Epithelial cell of prostate (primary cell): ENCODE results near the gene MCRIP2.

Experiments used
- DNase-seq: peaks from one replicate; pipeline ENCODE4 v3.0.0-alpha.2; 2011; ENCODE audit warnings: low read depth, low spot score
- H3K27ac ChIP-seq: fragments of 450-650 bp; 2 replicates; pipeline ENCODE4 v1.5.1; 2017; ENCODE audit warnings: mild to moderate bottlenecking

Gene MCRIP2

DNA sequence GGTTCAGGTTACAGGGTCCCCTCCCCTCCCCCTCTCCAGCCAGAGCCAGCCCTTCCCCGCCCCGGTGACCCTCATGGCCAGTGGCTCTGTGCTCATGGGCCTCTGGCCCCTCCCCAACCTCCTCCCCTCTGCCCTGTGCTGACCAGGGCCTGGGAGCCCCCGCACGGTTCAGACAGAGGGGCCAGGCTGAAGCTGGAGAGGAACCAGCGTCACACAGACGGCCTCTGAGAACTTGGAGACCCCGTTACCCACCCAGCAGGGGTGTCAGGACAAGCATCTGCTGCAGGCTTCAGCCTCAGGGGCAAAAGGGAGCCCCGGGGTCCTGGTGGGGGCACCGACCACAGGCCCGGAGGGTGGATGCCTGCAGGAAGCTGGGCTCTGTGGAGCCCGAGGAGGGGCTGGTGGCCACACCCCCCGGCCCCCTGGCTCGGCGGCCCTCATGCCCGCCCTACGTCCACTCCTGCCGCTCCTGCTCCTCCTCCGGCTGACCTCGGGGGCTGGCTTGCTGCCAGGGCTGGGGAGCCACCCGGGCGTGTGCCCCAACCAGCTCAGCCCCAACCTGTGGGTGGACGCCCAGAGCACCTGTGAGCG is 10.7 kb upstream of the MCRIP2 start, which contains the start of gene WFIKKN1:
TSS of gene WFIKKN1 (plus strand) at position 171 of the 591 bp plus-strand sequence. CDS start at position 440, 269 bp downstream.
- DNase-seq, result no peak
- no peak within 1 kb of the TSS for H3K27ac ChIP-seq

DNA sequence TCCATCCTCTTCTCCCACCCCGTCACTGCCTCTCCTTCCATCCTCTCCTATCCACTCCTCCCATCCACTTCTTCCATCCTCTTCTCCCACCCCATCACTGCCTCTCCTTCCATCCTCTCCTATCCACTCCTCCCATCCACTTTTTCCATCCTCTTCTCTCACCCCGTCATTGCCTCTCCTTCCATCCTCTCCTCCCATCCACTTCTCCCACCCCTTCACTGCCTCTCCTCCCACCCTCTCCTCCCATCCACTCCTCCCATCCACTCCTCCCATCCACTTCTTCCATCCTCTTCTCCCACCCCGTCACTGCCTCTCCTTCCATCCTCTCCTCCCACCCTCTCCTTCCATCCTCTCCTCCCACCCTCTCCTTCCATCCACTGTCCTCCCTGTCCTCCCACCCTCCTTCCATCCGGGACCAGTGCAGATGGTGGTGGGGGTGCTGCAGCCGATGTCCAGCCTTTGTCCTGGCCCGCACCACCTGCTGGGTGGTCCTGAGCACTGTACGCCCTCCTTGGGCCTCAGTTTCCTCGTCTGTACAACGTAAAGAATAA is 9.7 kb upstream of the MCRIP2 start:
- no peak overlapping the region for H3K27ac ChIP-seq
- no peak for DNase-seq

DNA sequence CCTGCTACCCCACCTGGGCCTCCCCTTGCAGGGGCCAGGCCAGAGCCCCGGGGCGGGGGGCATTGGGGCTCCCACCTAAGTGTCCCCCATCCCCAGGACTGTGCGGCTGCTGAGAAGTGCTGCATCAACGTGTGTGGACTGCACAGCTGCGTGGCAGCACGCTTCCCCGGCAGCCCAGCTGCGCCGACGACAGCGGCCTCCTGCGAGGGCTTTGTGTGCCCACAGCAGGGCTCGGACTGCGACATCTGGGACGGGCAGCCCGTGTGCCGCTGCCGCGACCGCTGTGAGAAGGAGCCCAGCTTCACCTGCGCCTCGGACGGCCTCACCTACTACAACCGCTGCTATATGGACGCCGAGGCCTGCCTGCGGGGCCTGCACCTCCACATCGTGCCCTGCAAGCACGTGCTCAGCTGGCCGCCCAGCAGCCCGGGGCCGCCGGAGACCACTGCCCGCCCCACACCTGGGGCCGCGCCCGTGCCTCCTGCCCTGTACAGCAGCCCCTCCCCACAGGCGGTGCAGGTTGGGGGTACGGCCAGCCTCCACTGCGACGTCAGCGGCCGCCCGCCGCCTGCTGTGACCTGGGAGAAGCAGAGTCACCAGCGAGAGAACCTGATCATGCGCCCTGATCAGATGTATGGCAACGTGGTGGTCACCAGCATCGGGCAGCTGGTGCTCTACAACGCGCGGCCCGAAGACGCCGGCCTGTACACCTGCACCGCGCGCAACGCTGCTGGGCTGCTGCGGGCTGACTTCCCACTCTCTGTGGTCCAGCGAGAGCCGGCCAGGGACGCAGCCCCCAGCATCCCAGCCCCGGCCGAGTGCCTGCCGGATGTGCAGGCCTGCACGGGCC is 8.9 kb upstream of the MCRIP2 start:
- no peak for DNase-seq
- no peak overlapping the region for H3K27ac ChIP-seq

DNA sequence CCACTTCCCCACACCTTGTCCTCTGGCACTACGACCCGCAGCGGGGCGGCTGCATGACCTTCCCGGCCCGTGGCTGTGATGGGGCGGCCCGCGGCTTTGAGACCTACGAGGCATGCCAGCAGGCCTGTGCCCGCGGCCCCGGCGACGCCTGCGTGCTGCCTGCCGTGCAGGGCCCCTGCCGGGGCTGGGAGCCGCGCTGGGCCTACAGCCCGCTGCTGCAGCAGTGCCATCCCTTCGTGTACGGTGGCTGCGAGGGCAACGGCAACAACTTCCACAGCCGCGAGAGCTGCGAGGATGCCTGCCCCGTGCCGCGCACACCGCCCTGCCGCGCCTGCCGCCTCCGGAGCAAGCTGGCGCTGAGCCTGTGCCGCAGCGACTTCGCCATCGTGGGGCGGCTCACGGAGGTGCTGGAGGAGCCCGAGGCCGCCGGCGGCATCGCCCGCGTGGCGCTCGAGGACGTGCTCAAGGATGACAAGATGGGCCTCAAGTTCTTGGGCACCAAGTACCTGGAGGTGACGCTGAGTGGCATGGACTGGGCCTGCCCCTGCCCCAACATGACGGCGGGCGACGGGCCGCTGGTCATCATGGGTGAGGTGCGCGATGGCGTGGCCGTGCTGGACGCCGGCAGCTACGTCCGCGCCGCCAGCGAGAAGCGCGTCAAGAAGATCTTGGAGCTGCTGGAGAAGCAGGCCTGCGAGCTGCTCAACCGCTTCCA is 8.1 kb upstream of the MCRIP2 start:
- no peak overlapping the region for H3K27ac ChIP-seq
- no peak for DNase-seq

DNA sequence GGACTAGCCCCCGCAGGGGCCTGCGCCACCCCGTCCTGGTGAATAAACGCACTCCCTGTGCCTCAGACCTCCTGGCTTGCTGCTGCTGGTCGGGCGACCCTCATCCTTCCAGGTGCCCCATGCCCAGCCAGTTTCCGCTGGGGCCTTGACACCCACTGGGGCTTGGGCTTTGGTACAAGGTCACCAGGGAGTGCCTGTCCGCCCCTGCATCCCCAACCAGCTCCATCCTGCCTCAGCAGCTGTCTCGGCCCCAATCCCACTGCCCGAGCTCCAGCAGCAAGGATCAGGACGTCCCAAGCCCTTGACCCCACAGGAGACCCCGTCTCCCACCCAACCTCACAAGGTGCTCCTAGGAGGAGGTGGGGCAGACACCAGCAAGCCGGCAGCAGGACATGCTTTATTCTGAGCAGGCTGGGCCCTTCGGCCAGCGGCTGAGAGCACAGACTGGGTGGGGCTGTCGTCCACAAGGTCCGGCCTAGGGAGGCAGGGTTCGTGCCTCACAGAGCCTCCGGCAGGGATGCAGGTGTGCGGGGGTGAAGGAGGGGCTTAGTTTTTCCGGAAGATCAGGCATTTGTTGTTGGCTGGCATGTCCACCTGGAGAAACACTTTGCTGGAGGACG is 7.5 kb upstream of the MCRIP2 start:
- DNase-seq, result no peak

DNA sequence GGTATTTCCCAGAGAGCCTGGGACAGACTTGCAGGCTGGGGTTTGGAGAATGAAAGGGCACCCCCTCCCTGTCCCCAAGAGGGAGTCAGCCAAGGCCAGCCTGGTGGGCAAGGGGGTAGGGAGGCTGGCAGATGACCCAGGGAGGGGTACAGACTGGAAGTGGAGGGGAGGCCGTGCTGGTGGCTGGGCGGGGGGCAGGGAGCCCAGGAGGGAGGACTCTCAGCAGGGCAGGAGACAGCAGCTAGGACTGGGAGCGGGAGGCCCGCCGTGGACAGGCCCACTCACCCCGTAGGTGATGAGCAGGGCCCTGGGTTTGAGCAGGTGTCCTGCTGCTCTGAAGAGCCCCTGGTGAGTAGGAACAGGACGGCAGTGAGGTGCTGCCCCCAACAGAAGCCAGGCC is 6.6 kb upstream of the MCRIP2 start:
- H3K27ac ChIP-seq, result no peak overlapping the region
- DNase-seq, result no peak

More for the DNA sequence above, 7.5 kb upstream of the MCRIP2 start:
- no peak overlapping the region for H3K27ac ChIP-seq

DNA sequence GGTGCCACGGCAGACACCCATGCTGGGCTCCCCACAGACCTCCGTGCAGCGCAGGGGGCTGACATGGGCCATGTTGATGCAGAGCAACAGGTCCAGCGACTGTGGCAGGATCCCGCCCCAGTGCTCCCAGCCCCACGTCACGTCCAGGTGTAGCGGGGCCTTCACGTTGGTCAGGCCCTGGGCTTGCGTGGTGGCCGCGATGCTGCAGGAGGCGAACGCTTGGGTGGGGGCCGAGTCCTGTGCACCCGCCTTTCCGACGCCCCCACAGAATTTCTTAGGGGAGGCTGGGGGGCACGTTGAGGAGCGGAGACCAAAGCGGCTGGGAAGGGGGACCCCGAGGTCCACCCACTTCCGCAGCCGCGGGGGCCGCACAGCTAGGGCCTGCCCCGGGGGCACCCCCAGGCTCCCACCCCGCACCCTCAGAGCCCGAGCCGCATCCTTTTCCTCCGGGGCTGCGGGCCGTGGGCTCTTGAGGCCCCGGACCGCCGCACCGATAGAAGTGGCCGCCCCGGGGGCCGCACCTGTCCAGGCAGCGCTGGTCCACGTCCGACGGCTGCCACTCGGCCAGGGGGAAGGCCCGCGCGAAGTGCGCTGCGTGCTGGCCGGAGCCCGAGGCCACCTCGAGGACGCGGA is 5.9 kb upstream of the MCRIP2 start:
- peak overlapping the region; percentile 78 for H3K27ac ChIP-seq
- DNase-seq, result no peak

DNA sequence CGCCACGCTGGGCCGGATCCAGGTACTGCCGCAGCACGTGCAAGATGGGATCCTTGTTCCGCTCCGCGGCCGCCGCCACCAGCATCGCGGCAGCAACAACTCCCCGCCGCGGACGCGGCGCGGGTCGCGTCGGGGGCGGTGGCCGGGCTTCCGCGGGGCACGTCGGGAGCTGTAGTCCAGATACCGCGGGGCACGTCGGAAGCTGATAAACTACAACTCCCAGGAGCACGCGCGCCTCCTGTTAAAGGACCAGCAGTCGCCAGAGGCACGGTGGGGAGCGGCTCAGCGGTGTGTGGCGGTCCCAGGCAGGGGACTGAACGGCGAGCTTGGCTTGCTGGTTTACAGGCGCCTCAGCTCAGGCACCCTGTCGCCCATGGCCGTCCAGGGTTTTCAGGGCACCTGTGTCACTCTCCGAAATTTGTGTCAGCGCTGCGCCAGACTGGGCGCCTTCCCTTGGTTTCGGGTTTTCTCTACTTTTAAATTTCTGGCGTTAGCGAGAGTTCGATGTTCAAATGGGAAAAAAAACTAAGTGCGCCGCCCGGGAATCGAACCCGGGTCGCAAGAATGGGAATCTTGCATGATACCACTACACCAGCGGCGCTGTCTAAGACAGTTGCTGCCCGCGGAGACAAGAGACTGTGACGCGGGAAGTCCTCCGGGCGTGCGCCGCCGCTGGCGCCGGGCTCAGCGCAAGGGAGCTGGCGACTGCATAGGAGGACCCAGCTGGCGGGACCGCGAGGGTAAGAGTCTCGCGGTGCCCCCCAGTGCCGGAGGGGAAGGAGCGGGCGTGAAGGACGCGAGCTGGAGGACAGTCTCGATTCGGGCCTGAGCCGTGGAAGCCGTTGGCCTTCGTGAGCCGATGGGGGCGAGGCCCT is 5.2 kb upstream of the MCRIP2 start, which contains the start of gene METTL26:
TSS of gene METTL26 (minus strand) at position 100 of the 875 bp plus-strand sequence. CDS start at position 85, 15 bp downstream.
- peak within 1 kb of the TSS; percentile 78 for H3K27ac ChIP-seq
- peak; percentile 68 for DNase-seq

DNA sequence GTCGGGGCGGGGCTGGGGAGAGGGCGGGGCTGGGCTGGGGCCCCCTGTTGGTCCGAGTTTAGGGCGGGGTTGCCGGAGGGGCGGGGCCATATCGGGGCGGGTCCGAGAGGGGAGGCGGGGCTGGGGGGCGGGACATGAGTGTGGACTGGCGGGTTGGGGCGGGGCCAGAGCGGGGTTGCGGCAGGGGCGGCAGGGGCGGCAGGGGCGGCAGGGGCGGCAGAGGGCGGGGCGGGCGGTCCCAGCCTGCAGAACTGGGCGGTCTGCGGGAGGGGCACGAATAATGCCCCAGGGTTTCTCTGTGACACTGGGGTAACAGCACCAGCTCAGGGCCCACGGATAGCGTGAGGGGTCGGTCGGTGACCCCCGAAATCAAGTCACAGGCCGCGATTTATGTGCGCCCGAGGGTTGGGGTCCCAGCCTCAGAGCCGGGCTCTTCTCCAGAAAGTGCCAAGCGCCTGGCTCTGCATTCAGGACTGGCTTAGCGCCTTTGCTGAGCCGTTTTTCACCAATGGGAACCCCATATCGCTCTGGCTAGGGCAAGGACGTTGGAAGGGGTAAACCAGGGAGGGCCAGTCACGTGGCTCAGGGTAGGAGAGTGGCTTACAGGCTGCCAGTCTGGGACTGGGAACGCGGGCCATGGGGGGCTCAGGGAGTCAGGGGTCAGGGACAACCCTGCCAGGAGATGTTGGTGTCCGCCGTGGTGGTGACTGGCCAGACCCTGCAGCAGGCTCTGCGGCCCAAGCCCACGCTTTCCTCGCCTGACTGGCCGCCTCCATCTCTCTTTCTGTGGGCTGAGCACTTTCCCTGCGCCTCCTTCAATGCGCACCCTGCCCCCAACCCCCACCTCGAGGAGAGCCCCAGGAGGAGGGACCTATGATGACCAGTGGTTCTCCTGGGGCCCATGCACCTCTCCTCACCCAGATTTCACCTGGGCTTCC is 4.3 kb upstream of the MCRIP2 start:
- DNase-seq, result no peak
- peak overlapping the region; percentile 78 for H3K27ac ChIP-seq

DNA sequence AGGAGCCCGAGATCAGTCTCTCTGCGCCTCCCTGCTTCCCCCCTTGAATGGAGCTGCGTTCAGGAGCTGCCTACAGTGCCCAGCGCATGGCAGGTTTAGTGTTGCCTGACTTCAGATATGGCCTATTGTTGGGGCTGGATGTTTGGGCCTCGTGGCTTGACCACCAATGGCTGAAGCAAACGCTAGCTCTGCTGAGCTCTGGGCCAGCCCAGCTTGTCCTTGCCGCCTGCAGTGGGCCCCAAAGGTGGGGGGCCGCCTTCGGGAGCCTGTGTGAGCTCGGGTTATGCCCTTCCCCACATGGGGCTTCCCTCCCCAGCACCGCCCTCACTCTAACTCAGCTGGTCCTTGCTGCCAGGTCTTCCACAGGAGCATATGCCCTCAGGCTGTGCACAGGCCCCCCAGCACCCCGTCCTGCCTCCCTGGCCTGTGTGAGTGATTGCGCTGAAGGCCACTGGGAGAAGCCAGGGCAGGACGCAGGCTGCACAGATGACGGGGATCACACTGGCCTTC is 3.5 kb upstream of the MCRIP2 start:
- DNase-seq, result no peak
- no peak overlapping the region for H3K27ac ChIP-seq

DNA sequence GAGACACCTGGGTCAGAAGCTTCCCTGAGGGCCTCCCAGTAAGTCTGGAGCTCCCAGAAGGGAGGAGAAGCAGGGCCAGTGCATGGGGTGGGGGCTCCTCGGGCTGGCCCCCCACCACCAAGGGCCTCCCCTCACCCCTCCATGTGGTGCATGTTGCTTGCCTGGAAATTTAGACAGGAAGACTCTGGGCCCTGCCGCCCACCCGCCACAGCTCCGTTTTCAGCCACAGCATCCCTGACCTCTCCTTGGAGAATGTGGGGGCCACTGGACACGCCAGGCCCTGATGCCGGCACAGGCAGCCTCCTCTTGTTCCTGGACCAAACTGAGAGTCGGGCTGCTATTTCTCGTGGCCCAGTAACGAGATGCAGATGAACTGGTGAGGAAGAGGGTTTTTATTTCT is 2.8 kb upstream of the MCRIP2 start:
- no peak overlapping the region for H3K27ac ChIP-seq
- DNase-seq, result no peak

DNA sequence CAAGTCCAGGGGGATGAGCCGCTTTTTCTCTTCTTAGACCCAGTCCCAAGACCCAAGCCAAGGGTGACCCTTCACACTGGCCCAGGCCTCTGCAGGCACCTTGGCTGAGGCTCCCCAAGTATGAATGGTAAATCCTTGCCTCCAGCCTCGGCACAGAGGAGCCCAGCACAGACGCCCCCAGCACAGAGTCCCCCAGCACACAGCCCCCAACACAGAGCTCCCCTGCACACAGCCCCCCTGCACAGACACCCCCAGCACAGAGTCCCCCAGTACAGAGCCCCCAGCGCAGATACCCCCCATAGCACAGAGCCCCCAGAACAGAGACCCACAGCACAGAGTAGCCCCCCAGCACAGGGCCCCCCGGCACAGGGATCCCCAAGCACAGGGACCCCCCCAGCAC is 1.0 kb upstream of the MCRIP2 start:
- no peak for DNase-seq
- no peak overlapping the region for H3K27ac ChIP-seq

DNA sequence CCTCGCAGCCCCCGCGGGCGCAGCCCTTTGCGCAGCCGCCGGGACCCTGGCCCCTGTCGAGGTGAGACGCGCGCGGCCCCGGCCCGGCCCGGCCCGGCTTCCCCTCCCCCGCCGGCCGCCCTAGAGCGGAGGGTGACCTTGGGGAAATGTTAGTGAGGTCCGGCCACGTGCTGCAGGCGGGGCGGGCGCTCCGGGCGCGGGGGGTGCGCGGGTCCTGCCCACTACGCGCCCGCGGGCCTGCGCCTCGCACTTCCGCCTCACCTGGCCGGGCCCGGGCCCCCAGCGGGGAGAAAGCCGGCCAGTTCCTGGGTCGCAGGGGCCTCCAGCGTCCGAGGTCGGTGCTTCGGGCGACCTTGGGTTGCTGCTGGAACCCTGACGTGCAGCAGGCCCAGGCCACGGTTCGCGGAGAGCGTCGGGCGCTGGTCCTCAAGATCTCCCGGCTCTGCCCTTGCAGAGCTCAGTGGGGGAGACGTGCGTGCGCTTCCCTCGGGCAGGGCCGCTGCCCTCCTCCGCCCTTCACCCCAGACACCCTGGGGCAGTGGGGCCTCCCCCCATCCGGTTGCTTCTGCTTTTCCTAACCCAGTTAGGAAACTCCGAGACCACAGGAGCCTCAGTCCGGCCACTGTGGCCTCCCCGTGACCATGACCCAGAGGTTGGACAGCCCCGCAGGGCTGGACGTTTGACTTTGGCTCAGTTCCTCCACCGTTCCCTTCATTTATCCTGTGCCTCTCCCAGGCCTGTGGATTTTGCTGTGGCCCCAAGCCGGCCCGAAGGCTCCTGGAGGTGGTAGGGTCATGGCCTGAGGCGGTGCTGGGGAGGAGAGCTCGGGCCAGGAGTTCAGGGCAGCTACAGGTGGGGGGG is 791 bp downstream of the MCRIP2 start:
- H3K27ac ChIP-seq, result no peak overlapping the region
- no peak for DNase-seq

DNA sequence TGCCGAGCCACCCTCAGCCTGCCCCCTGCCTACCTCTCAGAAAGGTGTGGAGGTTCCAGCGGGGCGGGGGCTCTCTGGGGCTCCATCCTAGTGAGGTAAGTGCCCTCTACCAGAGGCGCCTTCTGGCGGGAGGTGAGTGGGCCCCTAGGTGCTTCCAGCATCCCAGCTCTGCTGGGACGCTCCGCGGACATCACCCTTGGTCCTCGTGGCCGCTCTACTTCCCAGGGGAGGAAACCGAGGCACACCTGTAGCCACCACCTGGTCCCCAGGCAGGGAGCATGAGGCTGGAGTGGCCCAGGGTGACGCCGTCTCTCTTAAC is 1.4 kb downstream of the MCRIP2 start:
- DNase-seq, result no peak
- no peak overlapping the region for H3K27ac ChIP-seq

DNA sequence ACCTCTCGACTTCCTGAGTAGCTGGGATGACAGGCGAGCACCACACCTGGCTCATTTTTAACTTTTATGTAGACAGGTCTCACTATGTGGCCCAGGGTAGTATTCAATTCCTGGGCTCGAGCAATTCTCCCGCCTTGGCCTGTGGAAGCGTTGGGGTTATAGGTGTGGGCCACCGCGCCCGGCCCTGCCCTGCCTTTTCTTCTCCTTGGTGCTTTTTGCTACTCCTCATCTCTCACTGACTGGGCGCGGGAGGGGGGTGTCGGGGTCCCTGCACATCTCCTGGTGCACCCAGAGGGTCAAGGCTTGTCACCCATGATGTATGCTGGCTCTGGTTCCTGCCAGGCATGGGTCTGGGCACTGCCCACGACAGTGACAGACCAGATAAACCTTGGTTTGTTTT is 2.9 kb downstream of the MCRIP2 start:
- no peak for DNase-seq
- no peak overlapping the region for H3K27ac ChIP-seq

DNA sequence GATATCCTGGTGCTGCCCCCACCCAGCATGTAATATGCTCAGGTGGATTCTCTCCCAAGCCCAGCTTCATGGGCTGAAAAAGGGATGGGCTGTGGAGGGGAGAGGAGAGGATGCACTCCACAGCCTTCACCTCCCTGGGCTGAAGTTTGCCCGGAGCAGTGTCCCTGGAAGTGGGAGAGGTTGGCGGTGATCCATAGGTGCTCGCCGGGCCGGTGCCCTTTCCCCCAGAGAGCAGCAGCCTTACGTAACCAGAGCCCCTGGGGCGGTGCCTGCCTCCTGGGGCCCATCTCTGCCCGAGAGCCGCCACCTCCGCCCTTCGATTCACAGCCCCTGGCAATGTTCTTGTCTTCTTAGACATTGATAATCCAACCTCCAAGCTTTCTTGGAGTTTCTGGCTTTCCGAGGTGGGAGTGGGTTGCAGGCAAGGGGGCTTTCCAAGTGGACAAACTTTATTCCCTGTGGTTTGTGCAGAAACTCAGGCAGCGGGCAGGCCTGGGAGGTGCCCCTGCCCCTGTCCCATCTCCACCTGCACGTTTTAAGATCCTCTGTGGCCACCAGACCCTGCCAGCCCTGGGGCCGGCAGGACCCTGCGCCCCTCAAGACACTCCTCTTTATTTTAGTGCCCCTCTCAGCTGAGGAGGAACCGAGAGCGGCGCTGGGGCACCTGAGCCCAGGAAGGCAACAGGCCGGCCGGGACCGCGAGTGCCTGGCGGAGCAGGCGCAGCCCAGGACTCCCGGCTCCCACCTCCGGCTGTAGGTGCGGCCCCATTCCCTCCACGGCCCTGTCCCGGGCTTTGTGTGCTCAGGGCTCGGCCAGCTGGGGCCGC is 4.4 kb downstream of the MCRIP2 start:
- no peak overlapping the region for H3K27ac ChIP-seq
- DNase-seq, result no peak
